PFSK-1 (cell line): ENCODE data around the gene MRTFB.
A peak's percentile ranks its signal among the peaks of the same experiment; 100 is the strongest.
"Not testable (repeated sequence)": the region's sequence is repeated elsewhere in the genome, so short reads cannot be mapped to it uniquely, and the experiment has no call there.

Source experiments
- POLR2AphosphoS5 ChIP-seq: IDR thresholded peaks from 2 replicates; pipeline ENCODE4 v1.6.1; 2012; ENCODE audit warnings: low read depth, mild to moderate bottlenecking, control low read depth, low read length, moderate library complexity
- SIN3A ChIP-seq: IDR thresholded peaks from 2 replicates; pipeline ENCODE4 v1.6.1; 2012; ENCODE audit warnings: mild to moderate bottlenecking, low read length, moderate library complexity, borderline replicate concordance; ENCODE audit not compliant: insufficient read depth
- TAF1 ChIP-seq: IDR thresholded peaks from 2 replicates; pipeline ENCODE4 v1.6.1; 2012; ENCODE audit warnings: low read length, control low read depth, borderline replicate concordance; ENCODE audit not compliant: insufficient read depth
- TF ChIP-seq, protein P1 (sequence below), 2 experiments: IDR thresholded peaks; 2 replicates each; pipeline versions ENCODE4 v1.6.1 to v1.8.0; 2011 to 2012; ENCODE audit warnings: low read depth in 2 of 2, low read length in 2 of 2, control low read depth in 1 of 2, inconsistent platforms in 1 of 2, mild to moderate bottlenecking in 1 of 2, moderate library complexity in 1 of 2; ENCODE audit not compliant: insufficient read depth in 1 of 2

DNA sequence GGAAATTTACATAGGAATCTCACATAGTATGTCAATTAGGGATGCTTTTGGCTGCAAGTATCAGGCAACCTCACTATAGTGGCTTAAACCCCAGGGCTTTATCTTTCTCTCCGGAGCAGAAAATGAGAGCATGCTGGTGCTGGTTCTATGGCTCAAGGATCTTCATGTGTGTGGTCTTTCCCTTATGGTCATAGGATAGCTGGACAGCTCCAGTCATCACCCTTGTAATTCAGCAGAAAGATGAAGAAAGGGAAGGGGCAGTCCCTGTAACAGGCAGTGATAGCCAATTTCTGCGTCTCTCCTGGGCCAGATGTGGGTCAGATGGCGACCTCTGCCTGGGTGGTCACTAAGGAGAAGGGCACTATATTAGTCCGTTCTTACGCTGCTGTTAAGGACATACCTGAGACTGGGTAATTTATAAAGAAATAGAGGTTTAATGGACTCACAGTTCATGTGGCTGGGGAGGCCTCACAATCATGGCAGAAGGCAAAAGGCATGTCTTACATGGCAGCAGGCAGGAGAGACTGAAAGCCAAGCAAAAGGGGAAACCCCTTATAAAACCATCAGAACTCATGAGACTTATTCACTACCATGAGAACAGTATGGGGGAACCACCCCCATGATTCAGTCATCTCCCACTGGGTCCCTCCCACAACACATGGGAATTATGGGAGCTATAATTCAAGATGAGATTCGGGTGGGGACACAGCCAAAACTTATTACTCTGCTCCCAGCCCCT, 23.8 kb upstream of the MRTFB start:
- TF ChIP-seq SIN3A, POLR2AphosphoS5, TAF1: not testable (repeated sequence)
- TF ChIP-seq, protein P1, sequence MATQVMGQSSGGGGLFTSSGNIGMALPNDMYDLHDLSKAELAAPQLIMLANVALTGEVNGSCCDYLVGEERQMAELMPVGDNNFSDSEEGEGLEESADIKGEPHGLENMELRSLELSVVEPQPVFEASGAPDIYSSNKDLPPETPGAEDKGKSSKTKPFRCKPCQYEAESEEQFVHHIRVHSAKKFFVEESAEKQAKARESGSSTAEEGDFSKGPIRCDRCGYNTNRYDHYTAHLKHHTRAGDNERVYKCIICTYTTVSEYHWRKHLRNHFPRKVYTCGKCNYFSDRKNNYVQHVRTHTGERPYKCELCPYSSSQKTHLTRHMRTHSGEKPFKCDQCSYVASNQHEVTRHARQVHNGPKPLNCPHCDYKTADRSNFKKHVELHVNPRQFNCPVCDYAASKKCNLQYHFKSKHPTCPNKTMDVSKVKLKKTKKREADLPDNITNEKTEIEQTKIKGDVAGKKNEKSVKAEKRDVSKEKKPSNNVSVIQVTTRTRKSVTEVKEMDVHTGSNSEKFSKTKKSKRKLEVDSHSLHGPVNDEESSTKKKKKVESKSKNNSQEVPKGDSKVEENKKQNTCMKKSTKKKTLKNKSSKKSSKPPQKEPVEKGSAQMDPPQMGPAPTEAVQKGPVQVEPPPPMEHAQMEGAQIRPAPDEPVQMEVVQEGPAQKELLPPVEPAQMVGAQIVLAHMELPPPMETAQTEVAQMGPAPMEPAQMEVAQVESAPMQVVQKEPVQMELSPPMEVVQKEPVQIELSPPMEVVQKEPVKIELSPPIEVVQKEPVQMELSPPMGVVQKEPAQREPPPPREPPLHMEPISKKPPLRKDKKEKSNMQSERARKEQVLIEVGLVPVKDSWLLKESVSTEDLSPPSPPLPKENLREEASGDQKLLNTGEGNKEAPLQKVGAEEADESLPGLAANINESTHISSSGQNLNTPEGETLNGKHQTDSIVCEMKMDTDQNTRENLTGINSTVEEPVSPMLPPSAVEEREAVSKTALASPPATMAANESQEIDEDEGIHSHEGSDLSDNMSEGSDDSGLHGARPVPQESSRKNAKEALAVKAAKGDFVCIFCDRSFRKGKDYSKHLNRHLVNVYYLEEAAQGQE (IDR thresholded peaks at IDR 0.05; ENCODE audit: insufficient read depth in 1 of 2, low read depth in 2 of 2, low read length in 2 of 2): peak; percentile 32 to 78; a peak in 1 of 4 replicates
